Trophoblast cell (in vitro differentiated cells and primary cell): ENCODE measurements around the gene EPS8L3.
"Not testable (repeated sequence)": the region's sequence is repeated elsewhere in the genome, so short reads cannot be mapped to it uniquely, and the experiment has no call there.

Experiments used
- DNase-seq, 2 donors: peaks; one replicate each; pipeline ENCODE4 v3.0.0-alpha.2; 2016
- H2AFZ ChIP-seq: 2 replicates; pipeline ENCODE4 v1.6.1; 2013; ENCODE audit warnings: low read length, moderate library complexity, mild to moderate bottlenecking; ENCODE audit not compliant: insufficient read depth, poor library complexity
- H2AK5ac ChIP-seq: 2 replicates; pipeline ENCODE4 v1.6.1; 2013; ENCODE audit warnings: mild to moderate bottlenecking, low read length
- H2BK120ac ChIP-seq: 2 replicates; pipeline ENCODE4 v1.6.1; 2013; ENCODE audit warnings: low read length, mild to moderate bottlenecking, moderate library complexity; ENCODE audit not compliant: insufficient read depth, poor library complexity
- H2BK12ac ChIP-seq: 2 replicates; pipeline ENCODE4 v1.6.1; 2013; ENCODE audit warnings: mild to moderate bottlenecking, low read length, moderate library complexity
- H2BK5ac ChIP-seq: 2 replicates; pipeline ENCODE4 v1.6.1; 2013; ENCODE audit warnings: low read length, low read depth, moderate library complexity, mild to moderate bottlenecking; ENCODE audit not compliant: poor library complexity
- H3K14ac ChIP-seq: 2 replicates; pipeline ENCODE4 v1.6.1; 2013; ENCODE audit warnings: mild to moderate bottlenecking, low read length
- H3K18ac ChIP-seq: 2 replicates; pipeline ENCODE4 v1.6.1; 2013; ENCODE audit warnings: mild to moderate bottlenecking, low read length
- H3K23ac ChIP-seq: 2 replicates; pipeline ENCODE4 v1.6.1; 2013; ENCODE audit warnings: low read length
- H3K27ac ChIP-seq: 2 replicates; pipeline ENCODE4 v1.5.1; 2013; ENCODE audit warnings: low read depth, mild to moderate bottlenecking, inconsistent platforms, low read length, moderate library complexity
- H3K27me3 ChIP-seq: 2 replicates; pipeline ENCODE4 v1.6.1; 2013; ENCODE audit warnings: inconsistent platforms, mild to moderate bottlenecking, low read length, moderate library complexity; ENCODE audit not compliant: insufficient read depth
- H3K36me3 ChIP-seq, 2 experiments: 1 replicate in 1 of 2; 2 replicates in 1 of 2; pipeline ENCODE4 v1.6.1; 2013; ENCODE audit warnings: low read length in 2 of 2, mild to moderate bottlenecking in 2 of 2, moderate library complexity in 1 of 2; ENCODE audit not compliant: insufficient read depth in 2 of 2, control insufficient read depth in 1 of 2
- H3K4ac ChIP-seq: 2 replicates; pipeline ENCODE4 v1.6.1; 2013; ENCODE audit warnings: low read depth, mild to moderate bottlenecking, low read length, moderate library complexity
- H3K4me1 ChIP-seq, 2 experiments: 1 replicate in 1 of 2; 2 replicates in 1 of 2; pipeline ENCODE4 v1.6.1; 2013; ENCODE audit warnings: low read length in 2 of 2, mild to moderate bottlenecking in 2 of 2, moderate library complexity in 1 of 2; ENCODE audit not compliant: insufficient read depth in 2 of 2, control insufficient read depth in 1 of 2
- H3K4me2 ChIP-seq: 2 replicates; pipeline ENCODE4 v1.6.1; 2013; ENCODE audit warnings: inconsistent platforms, mild to moderate bottlenecking, low read length, moderate library complexity
- H3K4me3 ChIP-seq: 2 replicates; pipeline ENCODE4 v1.5.1; 2013; ENCODE audit warnings: mild to moderate bottlenecking, low read depth, low read length, inconsistent platforms
- H3K79me1 ChIP-seq: one replicate; pipeline ENCODE4 v1.6.1; 2013; ENCODE audit warnings: low read length
- H3K79me2 ChIP-seq: 2 replicates; pipeline ENCODE4 v1.6.1; 2013; ENCODE audit warnings: low read length, mild to moderate bottlenecking; ENCODE audit not compliant: control insufficient read depth, insufficient read depth, poor library complexity
- H3K9ac ChIP-seq: 2 replicates; pipeline ENCODE4 v1.6.1; 2013; ENCODE audit warnings: mild to moderate bottlenecking, low read length
- H3K9me3 ChIP-seq: 2 replicates; pipeline ENCODE4 v1.6.1; 2013; ENCODE audit warnings: low read depth, mild to moderate bottlenecking, control low read depth, inconsistent platforms, low read length; ENCODE audit not compliant: insufficient read depth
- H4K12ac ChIP-seq: 2 replicates; pipeline ENCODE4 v1.6.1; 2013; ENCODE audit warnings: low read depth, mild to moderate bottlenecking, low read length, moderate library complexity
- H4K8ac ChIP-seq: 2 replicates; pipeline ENCODE4 v1.6.1; 2013; ENCODE audit warnings: low read depth, mild to moderate bottlenecking, low read length, moderate library complexity
- H4K91ac ChIP-seq: one replicate; pipeline ENCODE4 v1.6.1; 2013; ENCODE audit warnings: low read depth, mild to moderate bottlenecking, low read length, moderate library complexity
- WGBS: extraction: QIAGEN DNeasy Blood & Tissue Kit; methylation state at CpG from one replicate; pipeline ENCODE4 v1.1.7; 2013; ENCODE audit warnings: missing lambda C conversion rate; ENCODE audit not compliant: insufficient read length, insufficient coverage; ENCODE audit errors: extremely low coverage; 5-methylcytosine and 5-hydroxymethylcytosine counted together

The EPS8L3 gene

GRCh38 chr1:109800291-109800690, 36.6 kb upstream of the EPS8L3 start:
- Histone ChIP-seq H2AFZ (no peak overlapping the region), H4K8ac (no peak overlapping the region), H3K4me1 (no peaks in the 10 kb centered on the region), H3K36me3 (no peaks in the 10 kb centered on the region), H3K14ac (no peak overlapping the region), H4K91ac (no peak overlapping the region), H2AK5ac (no peak overlapping the region), H3K23ac (no peak overlapping the region), H3K9ac (no peak overlapping the region), H2BK5ac (no peak overlapping the region), H3K9me3 (no peaks in the 10 kb centered on the region), H3K79me1 (no peaks in the 10 kb centered on the region), H3K27ac (no peak overlapping the region), H3K4me3 (no peak overlapping the region), H3K27me3 (no peaks in the 10 kb centered on the region), H3K4me2 (no peak overlapping the region), H2BK12ac (no peak overlapping the region), H2BK120ac (no peak overlapping the region), H3K4ac (no peak overlapping the region), H4K12ac (no peak overlapping the region), H3K18ac (no peak overlapping the region), H3K79me2 (no peaks in the 10 kb centered on the region)
- no peak for DNase-seq

- Histone ChIP-seq H3K27me3 (no peaks in the 10 kb centered on the region), H2AK5ac (no peak overlapping the region), H2BK120ac (no peak overlapping the region), H3K14ac (no peak overlapping the region), H4K12ac (no peak overlapping the region), H3K27ac (no peak overlapping the region), H3K4ac (no peak overlapping the region), H3K23ac (no peak overlapping the region), H2AFZ (no peak overlapping the region), H2BK12ac (no peak overlapping the region), H3K4me2 (no peak overlapping the region), H3K36me3 (no peaks in the 10 kb centered on the region), H3K4me3 (no peak overlapping the region), H4K91ac (no peak overlapping the region), H3K79me2 (no peaks in the 10 kb centered on the region), H3K79me1 (no peaks in the 10 kb centered on the region), H3K4me1 (no peaks in the 10 kb centered on the region), H3K9me3 (no peaks in the 10 kb centered on the region), H4K8ac (no peak overlapping the region), H3K9ac (no peak overlapping the region), H2BK5ac (no peak overlapping the region), H3K18ac (no peak overlapping the region)
- WGBS = no CpG with 5 or more reads among the region's 1 CpG
- DNase-seq = no peak
These were observed 35.7 kb upstream of the EPS8L3 start for GRCh38 chr1:109799445-109799844.

- not testable (repeated sequence) for H2BK120ac ChIP-seq, DNase-seq, H4K12ac ChIP-seq, H3K79me1 ChIP-seq, H3K27ac ChIP-seq, H3K14ac ChIP-seq, H3K18ac ChIP-seq, H3K4me3 ChIP-seq, H3K9ac ChIP-seq, H3K36me3 ChIP-seq, H3K27me3 ChIP-seq, H4K8ac ChIP-seq, H2AFZ ChIP-seq, H3K4ac ChIP-seq, H2BK5ac ChIP-seq, H3K4me2 ChIP-seq, H2AK5ac ChIP-seq, H3K9me3 ChIP-seq, H4K91ac ChIP-seq, H3K79me2 ChIP-seq, H2BK12ac ChIP-seq, H3K23ac ChIP-seq
- no CpG with 5 or more reads among the region's 5 CpGs for WGBS
- H3K4me1 ChIP-seq = peaks cover 11 to 15% of the 10 kb centered on the region in 2 experiments
These were observed 33.5 kb upstream of the EPS8L3 start for GRCh38 chr1:109797303-109797595.

- Histone ChIP-seq H2BK12ac (no peak overlapping the region), H3K27me3 (no peaks in the 10 kb centered on the region), H2AFZ (no peak overlapping the region), H2BK120ac (no peak overlapping the region), H4K91ac (no peak overlapping the region), H3K9ac (no peak overlapping the region), H3K4me3 (no peak overlapping the region), H2BK5ac (no peak overlapping the region), H3K9me3 (no peaks in the 10 kb centered on the region), H3K18ac (no peak overlapping the region), H3K36me3 (no peaks in the 10 kb centered on the region), H3K79me2 (no peaks in the 10 kb centered on the region), H3K14ac (no peak overlapping the region), H4K8ac (no peak overlapping the region), H3K4me1 (peaks cover 14 to 19% of the 10 kb centered on the region in 2 experiments), H3K4me2 (no peak overlapping the region), H3K4ac (no peak overlapping the region), H3K79me1 (peaks cover 10% of the 10 kb centered on the region), H3K27ac (no peak overlapping the region), H2AK5ac (no peak overlapping the region), H3K23ac (no peak overlapping the region), H4K12ac (no peak overlapping the region)
- DNase-seq = no peak
- WGBS = no CpG with 5 or more reads among the region's 7 CpGs
These were observed 33.0 kb upstream of the EPS8L3 start for GRCh38 chr1:109796484-109797302.
